H9 (cell line): ENCODE measurements around the gene PACSIN2. TPM values are rescaled to one million over a fixed set of nuclear protein-coding genes. Genes with fewer than 3 reads are reported as not detected.
A peak's percentile ranks its signal among the peaks of the same experiment; 100 is the strongest.

Experiments
- DNase-seq: peaks from one replicate; pipeline ENCODE4 v3.0.0-alpha.2; 2017
- H2AFZ ChIP-seq: one replicate; pipeline ENCODE4 v1.6.1; 2013; ENCODE audit warnings: mild to moderate bottlenecking, low read length, control low read depth, moderate library complexity
- H2AK5ac ChIP-seq: 2 replicates; pipeline ENCODE4 v1.6.1; 2013; ENCODE audit warnings: low read length, control low read depth, mixed read lengths; ENCODE audit not compliant: insufficient read length
- H2BK120ac ChIP-seq: one replicate; pipeline ENCODE4 v1.6.1; 2013; ENCODE audit warnings: low read depth, mild to moderate bottlenecking, low read length, control low read depth, inconsistent platforms; ENCODE audit not compliant: poor library complexity, severe bottlenecking
- H2BK12ac ChIP-seq: 2 replicates; pipeline ENCODE4 v1.6.1; 2013; ENCODE audit warnings: low read length, control low read depth, mixed read lengths, low read depth; ENCODE audit not compliant: insufficient read length
- H2BK15ac ChIP-seq: 2 replicates; pipeline ENCODE4 v1.6.1; 2013; ENCODE audit warnings: low read depth, low read length, control low read depth
- H2BK20ac ChIP-seq: one replicate; pipeline ENCODE4 v1.6.1; 2013; ENCODE audit warnings: low read depth, mild to moderate bottlenecking, low read length, control low read depth, inconsistent platforms; ENCODE audit not compliant: poor library complexity, severe bottlenecking
- H2BK5ac ChIP-seq: 2 replicates; pipeline ENCODE4 v1.6.1; 2013; ENCODE audit warnings: low read length, control low read depth, mixed read lengths; ENCODE audit not compliant: insufficient read length
- H3K14ac ChIP-seq: 2 replicates; pipeline ENCODE4 v1.6.1; 2013; ENCODE audit warnings: low read length, control low read depth; ENCODE audit not compliant: insufficient read depth
- H3K18ac ChIP-seq: 2 replicates; pipeline ENCODE4 v1.6.1; 2013; ENCODE audit warnings: low read depth, mild to moderate bottlenecking, mixed read lengths, low read length, control low read depth; ENCODE audit not compliant: insufficient read length
- H3K23ac ChIP-seq: 2 replicates; pipeline ENCODE4 v1.6.1; 2013; ENCODE audit warnings: low read length, control low read depth, mixed read lengths, low read depth; ENCODE audit not compliant: insufficient read length
- H3K23me2 ChIP-seq: 2 replicates; pipeline ENCODE4 v1.6.1; 2013; ENCODE audit warnings: low read depth, mild to moderate bottlenecking, mixed read lengths, low read length, control low read depth; ENCODE audit not compliant: insufficient read length, poor library complexity, severe bottlenecking
- H3K27ac ChIP-seq: 2 replicates; pipeline ENCODE4 v1.5.1; 2013; ENCODE audit warnings: low read length, control low read depth, mixed read lengths, low read depth; ENCODE audit not compliant: insufficient read length
- H3K27me3 ChIP-seq: 2 replicates; pipeline ENCODE4 v1.6.1; 2013; ENCODE audit warnings: low read length, control low read depth, inconsistent platforms; ENCODE audit not compliant: insufficient read depth
- H3K4ac ChIP-seq: 2 replicates; pipeline ENCODE4 v1.6.1; 2013; ENCODE audit warnings: low read depth, mild to moderate bottlenecking, control low read depth, inconsistent platforms, low read length, moderate library complexity
- H3K4me1 ChIP-seq: 2 replicates; pipeline ENCODE4 v1.6.1; 2013; ENCODE audit warnings: low read length, control low read depth, inconsistent platforms; ENCODE audit not compliant: insufficient read depth
- H3K4me2 ChIP-seq: 2 replicates; pipeline ENCODE4 v1.6.1; 2013; ENCODE audit warnings: low read length, control low read depth, mixed read lengths; ENCODE audit not compliant: insufficient read length, insufficient read depth
- H3K56ac ChIP-seq: 2 replicates; pipeline ENCODE4 v1.6.1; 2013; ENCODE audit warnings: low read depth, mild to moderate bottlenecking, mixed read lengths, low read length, control low read depth; ENCODE audit not compliant: insufficient read length
- H3K79me1 ChIP-seq: 2 replicates; pipeline ENCODE4 v1.6.1; 2013; ENCODE audit warnings: low read depth, mild to moderate bottlenecking, moderate library complexity, low read length, control low read depth, inconsistent platforms; ENCODE audit not compliant: insufficient read depth, poor library complexity, severe bottlenecking
- H3K79me2 ChIP-seq: 2 replicates; pipeline ENCODE4 v1.6.1; 2013; ENCODE audit warnings: low read length, control low read depth, inconsistent platforms; ENCODE audit not compliant: insufficient read depth
- H3K9ac ChIP-seq: 2 replicates; pipeline ENCODE4 v1.6.1; 2013; ENCODE audit warnings: low read length, control low read depth, mixed read lengths; ENCODE audit not compliant: insufficient read length; ENCODE audit errors: extremely low read depth
- H3K9me3 ChIP-seq: one replicate; pipeline ENCODE4 v1.6.1; 2013; ENCODE audit warnings: low read depth, low read length, inconsistent platforms; ENCODE audit not compliant: control insufficient read depth
- H3T11ph ChIP-seq: one replicate; pipeline ENCODE4 v1.6.1; 2013; ENCODE audit warnings: mild to moderate bottlenecking, low read length, control low read depth, inconsistent platforms
- H4K20me1 ChIP-seq: one replicate; pipeline ENCODE4 v1.6.1; 2013; ENCODE audit not compliant: control insufficient read depth, insufficient read length, insufficient read depth
- H4K5ac ChIP-seq: 2 replicates; pipeline ENCODE4 v1.6.1; 2013; ENCODE audit warnings: low read depth, mild to moderate bottlenecking, mixed read lengths, low read length, control low read depth; ENCODE audit not compliant: insufficient read length
- H4K8ac ChIP-seq: replicated peaks from 2 replicates; pipeline ENCODE4 v1.6.1; 2013; ENCODE audit warnings: low read length, control low read depth, mixed read lengths, low read depth; ENCODE audit not compliant: insufficient read length
- H4K91ac ChIP-seq: 2 replicates; pipeline ENCODE4 v1.6.1; 2013; ENCODE audit warnings: low read depth, mild to moderate bottlenecking, moderate library complexity, mixed read lengths, low read length, control low read depth; ENCODE audit not compliant: insufficient read length
- H3K27ac Mint-ChIP-seq, 3 experiments: 2 replicates in 2 of 3; 3 replicates in 1 of 3; pipeline ENCODE4 v1.8.0; 2020 to 2021; ENCODE audit warnings: mixed read lengths in 3 of 3, mild to moderate bottlenecking in 1 of 3, moderate library complexity in 1 of 3
- H3K27me3 Mint-ChIP-seq: 2 replicates; pipeline ENCODE4 v1.8.0; 2021; ENCODE audit warnings: low read depth, mild to moderate bottlenecking, moderate library complexity, mixed read lengths
- H3K36me3 Mint-ChIP-seq, 3 experiments: 2 replicates in 2 of 3; 3 replicates in 1 of 3; pipeline ENCODE4 v1.8.0; 2020 to 2021; ENCODE audit warnings: low read depth in 3 of 3, mixed read lengths in 3 of 3; ENCODE audit not compliant: insufficient read depth in 1 of 3
- H3K4me1 Mint-ChIP-seq, 2 experiments: 2 replicates each; pipeline ENCODE4 v1.8.0; 2020; ENCODE audit warnings: mixed read lengths in 2 of 2
- H3K4me3 Mint-ChIP-seq, 2 experiments: 2 replicates in 1 of 2; 3 replicates in 1 of 2; pipeline ENCODE4 v1.8.0; 2020 to 2021; ENCODE audit warnings: mild to moderate bottlenecking in 2 of 2, mixed read lengths in 2 of 2, moderate library complexity in 1 of 2
- H3K9me3 Mint-ChIP-seq, 2 experiments: 2 replicates in 1 of 2; 3 replicates in 1 of 2; pipeline ENCODE4 v1.8.0; 2020; ENCODE audit warnings: mild to moderate bottlenecking in 2 of 2, mixed read lengths in 2 of 2, moderate library complexity in 1 of 2
- WGBS: extraction: QIAGEN DNeasy Blood & Tissue Kit; methylation state at CpG from one replicate; pipeline ENCODE4 v1.1.7; 2013; ENCODE audit warnings: missing lambda C conversion rate, low lambda C conversion rate, mixed read lengths; ENCODE audit not compliant: insufficient read length; ENCODE audit errors: extremely low coverage; 5-methylcytosine and 5-hydroxymethylcytosine counted together
- total RNA-seq: library from RNA; stranded (reverse); gene quantifications from 2 replicates; pipeline ENCODE4 v1.2.1, GENCODE V29; 2021
- TF ChIP-seq, protein P1 (sequence below): fragments of 200-600 bp; sonication (generic); conservative IDR thresholded peaks from 3 replicates; pipeline ENCODE4 v1.8.0; 2021; ENCODE audit warnings: antibody characterized with exemption, mild to moderate bottlenecking

PACSIN2 gene
- total RNA-seq, 1 experiment from 2014 or later = 62.3 TPM

DNA sequence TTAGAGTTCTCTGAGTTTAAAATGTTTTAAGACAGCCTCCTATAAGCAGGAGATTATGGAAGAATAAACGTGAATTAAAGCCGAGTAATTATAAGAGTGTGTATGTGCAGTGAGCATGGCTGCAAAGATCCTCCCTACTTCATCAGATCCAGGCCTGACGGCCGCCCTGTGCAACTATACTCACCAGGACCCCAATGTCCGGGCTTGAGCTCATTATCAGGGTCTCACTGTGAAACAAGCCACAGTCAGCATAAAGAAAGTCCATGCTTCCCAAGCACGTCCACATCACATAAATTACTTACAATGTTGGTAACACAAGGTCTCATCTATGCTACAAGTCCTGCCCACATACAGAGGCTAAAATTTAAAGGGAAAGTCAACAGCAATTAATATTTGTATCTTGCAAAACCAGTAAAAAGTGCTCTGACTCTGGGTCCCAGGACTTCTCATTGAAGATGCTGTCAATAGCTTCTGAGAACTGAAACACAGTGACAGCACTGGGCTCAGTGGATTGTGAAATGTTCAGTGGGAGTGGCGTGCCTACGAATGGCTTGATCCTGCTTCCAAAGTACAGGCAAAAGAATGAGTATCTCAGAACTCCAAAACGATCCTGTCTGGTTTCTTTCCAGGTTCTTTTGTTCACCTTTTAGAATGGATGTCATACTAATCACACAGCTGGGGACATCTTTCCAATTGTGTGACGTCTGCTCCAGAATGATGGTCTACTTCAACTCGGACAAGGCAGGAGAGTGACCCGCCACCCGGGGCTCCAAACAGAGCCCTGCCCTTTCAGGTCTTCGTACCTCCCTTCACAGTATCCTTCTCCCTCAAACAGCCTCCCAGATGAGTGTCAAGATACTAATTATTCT, 85.7 kb downstream of the PACSIN2 start:
- H2BK12ac ChIP-seq = no peak overlapping the region
- H3K23ac ChIP-seq = no peak overlapping the region
- no peak overlapping the region for H2AK5ac ChIP-seq
- H2BK120ac ChIP-seq = no peak overlapping the region
- no peak overlapping the region for H4K5ac ChIP-seq
- peaks cover 2% of the 10 kb centered on the region; the same call in 1 of the 2 replicates for H3K4me1 ChIP-seq
- TF ChIP-seq, protein P1, sequence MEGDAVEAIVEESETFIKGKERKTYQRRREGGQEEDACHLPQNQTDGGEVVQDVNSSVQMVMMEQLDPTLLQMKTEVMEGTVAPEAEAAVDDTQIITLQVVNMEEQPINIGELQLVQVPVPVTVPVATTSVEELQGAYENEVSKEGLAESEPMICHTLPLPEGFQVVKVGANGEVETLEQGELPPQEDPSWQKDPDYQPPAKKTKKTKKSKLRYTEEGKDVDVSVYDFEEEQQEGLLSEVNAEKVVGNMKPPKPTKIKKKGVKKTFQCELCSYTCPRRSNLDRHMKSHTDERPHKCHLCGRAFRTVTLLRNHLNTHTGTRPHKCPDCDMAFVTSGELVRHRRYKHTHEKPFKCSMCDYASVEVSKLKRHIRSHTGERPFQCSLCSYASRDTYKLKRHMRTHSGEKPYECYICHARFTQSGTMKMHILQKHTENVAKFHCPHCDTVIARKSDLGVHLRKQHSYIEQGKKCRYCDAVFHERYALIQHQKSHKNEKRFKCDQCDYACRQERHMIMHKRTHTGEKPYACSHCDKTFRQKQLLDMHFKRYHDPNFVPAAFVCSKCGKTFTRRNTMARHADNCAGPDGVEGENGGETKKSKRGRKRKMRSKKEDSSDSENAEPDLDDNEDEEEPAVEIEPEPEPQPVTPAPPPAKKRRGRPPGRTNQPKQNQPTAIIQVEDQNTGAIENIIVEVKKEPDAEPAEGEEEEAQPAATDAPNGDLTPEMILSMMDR = no peak
- no peaks in the 10 kb centered on the region for H3K27me3 Mint-ChIP-seq
- no peak overlapping the region for H2BK15ac ChIP-seq
- no peak overlapping the region for H3K18ac ChIP-seq
- no peak overlapping the region for H4K91ac ChIP-seq
- no peak overlapping the region for H2BK20ac ChIP-seq
- no peak overlapping the region for H3K14ac ChIP-seq
- no peaks in the 10 kb centered on the region for H3K27me3 ChIP-seq
- H3K9me3 Mint-ChIP-seq = no peaks in the 10 kb centered on the region
- H3K9me3 ChIP-seq = no peaks in the 10 kb centered on the region
- no CpG with 5 or more reads among the region's 14 CpGs for WGBS
- no peak overlapping the region for H3K4me2 ChIP-seq
- no peaks in the 10 kb centered on the region for H4K20me1 ChIP-seq
- H3K23me2 ChIP-seq = no peaks in the 10 kb centered on the region
- H3K27ac Mint-ChIP-seq = peak overlapping the region; percentile 32 to 53 (median 49); a peak in 5 of 7 replicates
- peaks cover 35 to 40% of the 10 kb centered on the region in 2 experiments for H3K4me1 Mint-ChIP-seq
- no peak overlapping the region for H3K27ac ChIP-seq
- no peak overlapping the region for H4K8ac ChIP-seq
- H3K9ac ChIP-seq = no peak overlapping the region
- DNase-seq = no peak
- peaks cover 6% of the 10 kb centered on the region; the same call in 1 of the 2 replicates for H3K79me2 ChIP-seq
- no peak overlapping the region for H3T11ph ChIP-seq
- H3K36me3 Mint-ChIP-seq = peaks cover 0 to 2% (median 0%) of the 10 kb centered on the region in 3 experiments; a peak in 1 of 7 replicates
- no peak overlapping the region for H3K56ac ChIP-seq
- H3K79me1 ChIP-seq = peaks cover 7% of the 10 kb centered on the region
- no peak overlapping the region for H3K4me3 Mint-ChIP-seq
- H2BK5ac ChIP-seq = no peak overlapping the region
- H2AFZ ChIP-seq = no peak overlapping the region
- H3K4ac ChIP-seq = no peak overlapping the region
